GM18526 (cell line): ENCODE results near the gene GTF2B.

ENCODE experiments used
- POLR2A ChIP-seq: IDR thresholded peaks from 3 replicates; pipeline ENCODE4 v1.6.1; 2011; ENCODE audit not compliant: insufficient read length; ENCODE audit errors: extremely low read depth

Gene GTF2B

GRCh38 chr1:88891318-88891950 is at the start of gene GTF2B:
Gene GTF2B, minus strand, starts transcription at chr1:88891567. Its CDS starts 68 bp downstream, at chr1:88891499.
- TF ChIP-seq POLR2A: peak; percentile 99

GRCh38 chr1:88936760-88937342 is 45.5 kb upstream of the GTF2B start:
- TF ChIP-seq POLR2A: no peak

- TF ChIP-seq POLR2A: no peak
These were observed 44.8 kb upstream of the GTF2B start for GRCh38 chr1:88936223-88936523.

- TF ChIP-seq POLR2A: no peak
These were observed 44.3 kb upstream of the GTF2B start for GRCh38 chr1:88935522-88936222.

GRCh38 chr1:88923224-88923623 is 31.9 kb upstream of the GTF2B start:
- no peak for TF ChIP-seq POLR2A

GRCh38 chr1:88922214-88922613 is 30.8 kb upstream of the GTF2B start:
- TF ChIP-seq POLR2A: no peak

GRCh38 chr1:88920845-88921244 is 29.5 kb upstream of the GTF2B start:
- TF ChIP-seq POLR2A: no peak

GRCh38 chr1:88917321-88918025 is 26.1 kb upstream of the GTF2B start:
- no peak for TF ChIP-seq POLR2A

- no peak for TF ChIP-seq POLR2A
These were observed 25.5 kb upstream of the GTF2B start for GRCh38 chr1:88916883-88917282.

- TF ChIP-seq POLR2A: no peak
These were observed 19.8 kb upstream of the GTF2B start for GRCh38 chr1:88911161-88911560.

GRCh38 chr1:88910401-88910800 is 19.0 kb upstream of the GTF2B start:
- TF ChIP-seq POLR2A: no peak

- TF ChIP-seq POLR2A: no peak
These were observed 9.5 kb upstream of the GTF2B start for GRCh38 chr1:88900883-88901282.

GRCh38 chr1:88897070-88897730 is 5.8 kb upstream of the GTF2B start:
- no peak for TF ChIP-seq POLR2A

GRCh38 chr1:88892357-88892877 is 1.1 kb upstream of the GTF2B start:
- no peak for TF ChIP-seq POLR2A

GRCh38 chr1:88891951-88892340 is 579 bp upstream of the GTF2B start:
- no peak for TF ChIP-seq POLR2A
